Measurements from ENCODE around the gene ESD.

The ESD gene

DNA sequence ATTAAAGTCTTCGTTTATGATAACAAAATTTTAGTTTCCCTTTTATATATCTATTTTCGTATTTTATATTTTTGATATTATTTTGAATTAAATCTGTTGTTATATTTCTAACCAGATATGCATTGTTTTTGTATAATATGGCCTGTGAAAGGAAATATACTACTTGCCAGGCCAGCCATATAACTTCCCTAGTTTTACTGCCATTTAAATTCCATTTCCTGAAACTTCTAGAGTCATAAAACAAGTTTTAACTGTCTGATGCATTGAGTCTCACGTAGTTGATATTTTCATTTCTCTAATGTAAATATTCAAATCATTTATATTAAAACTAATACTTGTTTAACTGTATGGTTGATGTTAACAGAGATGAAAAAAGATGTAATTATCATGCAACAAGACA lies 13.5 kb downstream of the ESD start:
- H3K27ac Mint-ChIP-seq: no peak overlapping the region
- no peak for TF ChIP-seq CTCF (IDR thresholded peaks at IDR 0.05)
- peaks cover 56% of the 10 kb centered on the region for H3K36me3 Mint-ChIP-seq (ENCODE audit: low read depth)
- no peaks in the 10 kb centered on the region for H3K9me3 Mint-ChIP-seq
- H3K4me3 Mint-ChIP-seq: no peak overlapping the region
- DNase-seq: no peak
- H3K27me3 Mint-ChIP-seq (ENCODE audit: low read depth, poor library complexity): no peaks in the 10 kb centered on the region
- H3K4me1 Mint-ChIP-seq: no peaks in the 10 kb centered on the region

DNA sequence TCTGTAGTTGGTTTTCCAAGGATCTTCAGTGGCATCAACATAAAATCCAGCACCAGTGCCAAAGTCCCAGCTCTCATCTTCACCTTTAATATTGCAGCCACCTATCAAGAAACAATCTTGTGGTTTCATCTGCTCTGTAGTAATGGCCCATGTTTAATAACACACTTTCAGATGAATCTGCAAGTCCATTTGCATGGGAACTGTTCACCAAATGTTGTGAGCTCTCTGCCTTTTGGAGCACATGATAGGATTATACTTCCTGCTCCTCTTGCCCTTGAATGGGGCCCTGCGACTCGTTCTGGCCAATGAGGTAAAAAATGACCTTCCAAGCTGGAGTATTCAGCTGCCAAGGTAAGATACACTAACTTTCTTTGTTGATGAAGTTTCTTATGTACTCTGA lies 14.3 kb downstream of the ESD start:
- DNase-seq: no peak
- Mint-ChIP-seq H3K4me1 (no peaks in the 10 kb centered on the region), H3K27ac (no peak overlapping the region), H3K9me3 (no peaks in the 10 kb centered on the region), H3K36me3 (ENCODE audit: low read depth) (peaks cover 57% of the 10 kb centered on the region), H3K27me3 (ENCODE audit: low read depth, poor library complexity) (no peaks in the 10 kb centered on the region), H3K4me3 (no peak overlapping the region)
- no peak for TF ChIP-seq CTCF (IDR thresholded peaks at IDR 0.05)

GRCh38 chr13:46782066-46782465 lies 14.9 kb downstream of the ESD start:
- Mint-ChIP-seq H3K27me3 (ENCODE audit: low read depth, poor library complexity) (no peaks in the 10 kb centered on the region), H3K36me3 (ENCODE audit: low read depth) (peaks cover 57% of the 10 kb centered on the region), H3K4me3 (no peak overlapping the region), H3K27ac (no peak overlapping the region), H3K4me1 (no peaks in the 10 kb centered on the region), H3K9me3 (no peaks in the 10 kb centered on the region)
- TF ChIP-seq CTCF (IDR thresholded peaks at IDR 0.05): no peak
- DNase-seq: no peak

DNA sequence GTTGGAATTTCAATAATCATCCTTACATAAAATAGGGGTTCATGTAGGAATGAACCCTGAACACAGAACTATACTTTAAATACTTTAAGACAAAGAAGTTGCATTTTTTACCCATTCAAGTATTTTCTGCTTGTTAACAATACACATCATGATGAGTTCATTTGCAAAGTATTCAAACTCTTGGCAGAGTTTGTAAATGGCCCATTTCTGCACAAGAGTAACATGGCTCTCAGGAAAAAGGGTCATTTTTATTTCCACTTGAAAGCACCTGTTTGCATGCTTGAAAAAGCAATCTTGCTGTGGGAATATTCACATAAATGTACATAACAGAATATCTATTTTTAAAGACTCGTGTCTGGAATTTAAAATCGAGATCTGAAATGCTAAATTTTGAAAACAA lies 18.1 kb downstream of the ESD start:
- Mint-ChIP-seq H3K4me3 (no peak overlapping the region), H3K27me3 (ENCODE audit: low read depth, poor library complexity) (no peaks in the 10 kb centered on the region), H3K4me1 (no peaks in the 10 kb centered on the region), H3K27ac (no peak overlapping the region), H3K9me3 (no peaks in the 10 kb centered on the region), H3K36me3 (ENCODE audit: low read depth) (peaks cover 59% of the 10 kb centered on the region)
- no peak for DNase-seq
- TF ChIP-seq CTCF (IDR thresholded peaks at IDR 0.05): no peak

- no peak for DNase-seq
- Mint-ChIP-seq H3K27ac (no peak overlapping the region), H3K4me1 (no peaks in the 10 kb centered on the region), H3K4me3 (no peak overlapping the region), H3K9me3 (no peaks in the 10 kb centered on the region), H3K27me3 (ENCODE audit: low read depth, poor library complexity) (no peaks in the 10 kb centered on the region), H3K36me3 (ENCODE audit: low read depth) (peaks cover 65% of the 10 kb centered on the region)
- TF ChIP-seq CTCF (IDR thresholded peaks at IDR 0.05): no peak
Measured at GRCh38 chr13:46778095-46778494, 18.9 kb downstream of the ESD start.

- no peaks in the 10 kb centered on the region for H3K4me1 Mint-ChIP-seq
- H3K27me3 Mint-ChIP-seq (ENCODE audit: low read depth, poor library complexity): no peaks in the 10 kb centered on the region
- DNase-seq: no peak
- no peak overlapping the region for H3K27ac Mint-ChIP-seq
- no peak overlapping the region for H3K4me3 Mint-ChIP-seq
- H3K9me3 Mint-ChIP-seq: no peaks in the 10 kb centered on the region
- TF ChIP-seq CTCF (IDR thresholded peaks at IDR 0.05): no peak
- peaks cover 69% of the 10 kb centered on the region for H3K36me3 Mint-ChIP-seq (ENCODE audit: low read depth)
Measured at GRCh38 chr13:46775385-46776107, 21.4 kb downstream of the ESD start.

All from nephron progenitor cell (in vitro differentiated cells).